ENCODE results near the gene MBD4.
"Not testable (repeated sequence)": the region's sequence is repeated elsewhere in the genome, so short reads cannot be mapped to it uniquely, and the experiment has no call there.

MBD4 gene

DNA sequence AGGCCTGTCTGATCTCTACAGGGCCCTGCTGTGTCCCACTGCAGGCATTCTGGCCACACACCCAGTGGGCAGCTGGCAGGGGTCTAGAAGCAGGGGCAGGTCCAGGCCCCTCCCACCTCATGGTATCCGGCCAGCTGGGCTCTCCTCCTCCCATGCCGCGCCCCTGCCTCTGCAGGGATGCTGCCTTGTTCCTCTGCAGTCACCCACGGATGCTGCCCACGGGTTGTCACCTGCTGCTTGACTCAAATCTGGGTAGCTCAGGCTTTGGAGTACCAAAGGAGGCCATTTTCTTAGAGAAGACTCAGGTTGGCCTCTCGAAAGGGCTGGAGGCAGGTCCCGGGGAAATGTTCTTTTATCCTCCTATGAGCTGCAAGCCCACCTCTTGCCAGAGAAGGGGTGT lies 36.3 kb downstream of the MBD4 start:
- no peak for DNase-seq

DNA sequence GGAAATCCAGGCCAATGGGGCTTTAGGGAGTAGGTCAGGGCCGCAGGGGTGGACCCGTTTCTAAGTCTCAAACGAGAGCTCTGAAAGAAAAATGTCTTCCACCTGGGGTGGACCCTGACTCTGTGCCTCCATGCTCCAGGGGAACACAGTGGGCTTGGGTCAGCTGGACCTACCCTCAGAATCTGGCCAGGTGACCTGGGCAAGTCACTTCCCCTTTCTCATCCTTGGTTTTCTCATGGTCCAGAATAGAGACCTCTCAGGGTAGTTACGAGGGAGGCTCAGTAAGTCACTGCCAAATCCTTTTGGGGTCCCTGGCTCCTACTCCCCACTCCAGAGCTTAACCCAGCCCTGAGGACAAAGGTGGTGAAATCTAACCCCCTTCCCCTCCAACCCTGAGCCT lies 37.1 kb downstream of the MBD4 start:
- DNase-seq: no peak

- DNase-seq: no peak
Measured at GRCh38 chr3:129402210-129402609, 37.5 kb downstream of the MBD4 start.

DNA sequence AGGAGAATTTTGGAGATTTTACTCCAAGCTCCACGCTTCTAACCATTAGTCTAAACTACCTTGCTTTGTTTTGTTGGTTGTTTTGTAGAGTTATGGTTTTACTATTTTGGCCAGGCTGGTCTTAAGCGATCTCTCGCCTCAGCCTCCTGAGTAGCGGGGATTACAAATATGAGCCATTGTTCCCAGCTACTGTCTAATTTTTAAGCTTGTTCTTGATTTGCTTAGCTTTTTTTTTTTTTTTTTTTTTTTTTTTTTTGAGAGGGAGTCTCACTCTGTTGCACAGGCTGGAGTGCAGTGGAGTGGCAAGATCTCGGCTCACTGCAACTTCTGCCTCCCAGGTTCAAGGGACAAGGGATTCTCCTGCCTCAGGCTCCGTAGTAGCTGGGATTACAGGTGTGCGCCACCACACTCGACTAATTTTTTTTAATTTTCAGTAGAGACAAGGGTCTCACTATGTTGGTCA lies 39.8 kb downstream of the MBD4 start:
- no peak for DNase-seq

GRCh38 chr3:129399145-129399894 lies 40.4 kb downstream of the MBD4 start:
- DNase-seq: peak; percentile 96

DNA sequence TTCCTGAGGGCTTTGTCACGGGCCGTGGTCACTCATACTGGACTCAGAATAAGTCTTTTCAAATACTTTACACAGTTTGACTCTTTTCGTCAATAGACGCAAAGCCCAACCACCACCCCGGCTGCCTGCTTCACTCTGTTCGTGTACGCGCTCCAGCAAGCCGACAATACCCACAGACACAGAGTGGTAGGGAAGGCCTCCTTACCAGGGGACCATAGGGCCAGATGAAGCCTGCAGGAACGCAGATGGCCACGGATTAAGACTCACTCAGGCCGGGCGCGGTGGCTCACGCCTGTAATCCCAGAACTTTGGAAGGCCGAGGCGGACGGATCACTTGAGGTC lies 41.0 kb downstream of the MBD4 start:
- no peak for DNase-seq

DNA sequence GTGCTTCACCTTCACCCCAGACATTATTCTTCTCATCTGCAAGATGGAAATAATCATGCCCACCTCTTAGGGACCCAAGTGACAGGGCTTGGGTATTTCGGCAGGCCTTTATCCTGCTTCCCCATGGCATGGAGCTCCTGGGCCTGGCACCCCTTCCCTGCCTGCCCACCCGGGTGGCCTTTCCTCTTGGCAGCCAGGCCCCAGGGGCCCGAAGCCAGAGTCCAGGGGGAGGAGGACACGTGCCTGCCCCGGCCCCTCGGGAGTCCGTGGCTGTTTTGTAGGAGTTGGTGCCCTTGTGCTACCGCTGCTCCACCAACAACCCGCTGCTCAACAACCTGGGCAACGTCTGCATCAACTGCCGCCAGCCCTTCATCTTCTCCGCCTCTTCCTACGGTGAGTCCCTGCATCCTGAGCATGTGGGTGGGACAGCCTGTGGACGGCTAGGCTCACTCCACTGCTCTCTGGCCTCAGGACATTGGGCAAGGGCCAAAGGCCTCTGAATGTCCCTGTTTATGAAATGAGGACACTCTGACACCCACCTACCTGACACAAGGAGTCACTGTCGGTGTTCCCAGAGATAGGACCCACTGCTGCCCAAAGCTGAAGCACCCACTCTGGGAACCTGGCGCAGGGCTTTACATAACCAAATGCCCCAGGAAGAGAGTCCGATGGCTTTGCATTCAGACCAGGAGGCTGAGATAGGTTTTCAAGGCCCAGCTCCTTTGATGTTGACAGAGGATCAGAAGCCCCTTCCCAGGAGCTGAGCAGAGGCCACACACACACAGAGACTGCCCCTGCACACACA lies 45.8 kb downstream of the MBD4 start:
- DNase-seq: not testable (repeated sequence)

GRCh38 chr3:129393271-129393670 lies 46.5 kb downstream of the MBD4 start:
- DNase-seq: no peak

GRCh38 chr3:129392106-129392887 lies 47.5 kb downstream of the MBD4 start:
- DNase-seq: not testable (repeated sequence)

- not testable (repeated sequence) for DNase-seq
Measured at GRCh38 chr3:129391583-129391982, 48.2 kb downstream of the MBD4 start.

DNA sequence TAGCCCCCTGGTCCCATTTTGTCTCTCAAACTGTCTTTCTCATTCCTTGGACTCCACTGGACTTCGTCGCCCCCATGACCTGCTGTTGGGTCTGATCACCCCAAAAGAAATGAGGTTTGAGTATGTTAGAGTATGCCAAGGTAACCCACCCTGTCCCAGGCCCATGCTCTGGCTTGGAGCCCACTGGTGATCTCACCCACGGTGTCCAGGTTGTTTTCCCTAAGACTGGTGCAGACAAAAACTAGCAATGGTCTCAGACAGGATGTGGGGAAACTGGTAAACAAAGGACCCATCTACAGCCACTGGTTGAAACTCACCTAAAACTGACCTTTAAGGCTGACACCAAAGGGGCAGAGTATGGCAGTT lies 50.2 kb downstream of the MBD4 start:
- DNase-seq: no peak

DNA sequence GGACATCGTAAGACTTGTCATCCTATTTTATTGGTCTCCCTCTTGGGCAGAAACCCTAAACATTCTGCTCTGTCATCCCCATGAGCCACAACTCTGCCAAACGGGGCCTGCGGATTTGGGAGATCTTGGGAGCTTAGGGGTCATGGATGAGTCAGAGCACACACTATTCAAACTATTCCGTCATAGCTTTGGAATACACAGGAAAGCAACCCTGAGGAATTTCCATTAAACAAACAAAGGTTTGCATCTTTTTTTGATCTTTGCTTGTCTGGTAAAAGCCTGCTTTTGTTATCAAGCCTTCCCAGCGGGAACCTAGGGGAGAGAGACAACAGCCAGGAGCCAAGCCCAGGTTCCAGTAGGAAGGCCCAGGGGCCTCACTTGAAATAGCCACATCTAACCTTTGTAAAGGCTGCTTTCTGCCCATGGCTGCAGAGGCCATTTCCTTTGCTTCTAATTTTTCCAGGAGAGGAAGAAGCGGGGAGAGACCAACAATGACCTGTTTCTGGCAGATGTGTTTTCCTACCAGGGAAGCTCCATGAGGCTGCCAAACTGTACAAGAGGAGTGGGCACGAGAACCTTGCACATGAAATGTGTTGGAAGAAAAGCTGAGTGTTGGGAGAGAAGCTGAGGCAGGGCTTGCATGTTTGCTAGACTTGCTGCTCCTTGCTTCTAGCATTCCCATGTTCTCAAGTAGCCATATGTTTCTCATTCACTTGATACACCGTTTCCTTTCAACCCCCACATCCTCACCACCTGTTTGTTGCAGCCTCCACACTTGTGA lies 50.8 kb downstream of the MBD4 start:
- DNase-seq: not testable (repeated sequence)

GRCh38 chr3:129387487-129387886 lies 52.3 kb downstream of the MBD4 start:
- no peak for DNase-seq

GRCh38 chr3:129386984-129387383 lies 52.8 kb downstream of the MBD4 start:
- no peak for DNase-seq

GRCh38 chr3:129385507-129385906 lies 54.2 kb downstream of the MBD4 start:
- DNase-seq: not testable (repeated sequence)

- DNase-seq: no peak
Measured at GRCh38 chr3:129384594-129385323, 55.0 kb downstream of the MBD4 start.

- not testable (repeated sequence) for DNase-seq
Measured at GRCh38 chr3:129384103-129384502, 55.6 kb downstream of the MBD4 start.

- peak; percentile 70 for DNase-seq
Measured at GRCh38 chr3:129383292-129383860, 56.4 kb downstream of the MBD4 start.

- DNase-seq: no peak
Measured at GRCh38 chr3:129382366-129382765, 57.4 kb downstream of the MBD4 start.
